Activated CD8-positive, alpha-beta memory T cell treated with anti-CD3 and anti-CD28 coated beads, Interleukin-2, amount 50 U/mL, for 4 hours (primary cell): Measurements from ENCODE around the gene UCK2.
A peak's percentile ranks its signal among the peaks of the same experiment; 100 is the strongest.

Experiments used
- DNase-seq: peaks from one replicate; pipeline ENCODE4 v3.0.0-alpha.2; 2020

The UCK2 gene

DNA sequence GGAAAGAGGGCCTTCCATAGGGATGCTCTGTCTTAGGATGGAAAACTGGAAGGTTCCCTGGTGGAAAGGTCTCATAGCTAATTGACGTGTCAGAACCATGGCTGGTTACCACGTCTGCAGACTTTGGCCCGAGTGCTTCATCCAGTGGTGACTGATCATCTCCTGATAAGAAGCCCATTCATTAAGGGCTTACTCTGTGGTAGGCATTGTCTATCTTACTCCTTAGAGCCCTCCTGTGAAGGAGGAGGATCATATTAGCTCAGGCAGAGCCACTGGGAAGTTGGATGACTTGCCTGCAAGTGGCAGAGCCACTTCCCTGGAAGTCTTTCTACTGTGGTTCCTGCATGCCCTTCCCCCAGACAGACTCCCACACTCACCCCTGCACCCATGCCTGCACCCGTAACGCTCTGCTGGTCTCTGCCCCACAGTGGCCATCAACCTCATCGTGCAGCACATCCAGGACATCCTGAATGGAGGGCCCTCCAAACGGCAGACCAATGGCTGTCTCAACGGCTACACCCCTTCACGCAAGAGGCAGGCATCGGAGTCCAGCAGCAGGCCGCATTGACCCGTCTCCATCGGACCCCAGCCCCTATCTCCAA, 79.9 kb downstream of the UCK2 start:
- DNase-seq = no peak

GRCh38 chr1:165910764-165911421, 83.5 kb downstream of the UCK2 start:
- DNase-seq = no peak

DNA sequence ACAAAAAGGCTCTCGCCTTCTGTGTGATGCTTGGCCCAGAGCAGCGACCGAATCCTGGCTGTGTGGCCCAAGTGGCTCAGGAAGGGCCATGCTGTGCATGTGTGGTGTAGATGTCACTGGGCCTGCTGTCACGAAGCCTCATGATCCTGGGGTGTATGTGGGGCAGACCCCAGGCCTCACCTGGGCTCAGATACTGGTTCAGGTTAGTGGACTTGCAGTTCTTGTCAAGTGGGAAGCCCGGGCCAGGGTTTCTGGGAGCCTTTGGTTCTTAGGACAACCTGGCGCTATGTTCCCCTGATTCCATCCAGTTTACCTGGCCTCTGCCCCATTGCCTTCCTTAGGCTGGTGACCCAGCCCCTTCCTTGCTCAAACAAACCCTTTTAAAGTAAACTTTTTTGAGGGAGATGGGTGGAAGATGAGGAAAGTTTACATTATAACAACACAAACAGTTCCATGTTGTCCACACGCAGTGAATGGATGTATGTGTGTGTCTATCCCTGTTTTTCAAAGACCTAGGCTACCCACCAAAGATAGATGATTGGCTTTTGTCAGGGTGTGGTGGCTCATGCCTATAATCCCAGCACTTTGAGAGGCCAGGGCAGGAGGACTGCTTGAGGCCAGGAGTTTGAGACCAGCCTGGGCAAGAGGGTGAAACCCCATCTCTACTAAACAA, 84.3 kb downstream of the UCK2 start:
- DNase-seq = no peak

DNA sequence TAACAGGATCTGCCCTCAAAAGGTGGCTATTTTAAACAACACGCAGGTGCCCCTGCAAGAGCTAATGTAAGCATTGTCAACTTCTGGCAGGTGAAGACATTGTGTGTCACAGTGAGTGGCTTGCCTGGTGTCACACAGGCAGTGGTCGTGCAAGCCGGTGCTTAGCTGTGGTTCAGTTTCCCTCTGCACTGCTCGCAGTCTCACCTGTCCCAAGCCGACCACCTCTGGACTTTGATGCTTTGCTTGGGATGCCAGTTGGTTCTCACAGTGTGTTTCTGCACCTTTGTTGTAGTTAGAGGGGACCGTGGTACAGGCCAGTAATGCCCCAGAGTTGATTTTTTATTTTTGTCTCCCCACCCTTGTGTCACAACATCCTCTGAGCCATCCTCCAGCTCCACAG, 85.2 kb downstream of the UCK2 start:
- DNase-seq = no peak

GRCh38 chr1:165914136-165914798, 86.9 kb downstream of the UCK2 start:
- peak; percentile 65 for DNase-seq

DNA sequence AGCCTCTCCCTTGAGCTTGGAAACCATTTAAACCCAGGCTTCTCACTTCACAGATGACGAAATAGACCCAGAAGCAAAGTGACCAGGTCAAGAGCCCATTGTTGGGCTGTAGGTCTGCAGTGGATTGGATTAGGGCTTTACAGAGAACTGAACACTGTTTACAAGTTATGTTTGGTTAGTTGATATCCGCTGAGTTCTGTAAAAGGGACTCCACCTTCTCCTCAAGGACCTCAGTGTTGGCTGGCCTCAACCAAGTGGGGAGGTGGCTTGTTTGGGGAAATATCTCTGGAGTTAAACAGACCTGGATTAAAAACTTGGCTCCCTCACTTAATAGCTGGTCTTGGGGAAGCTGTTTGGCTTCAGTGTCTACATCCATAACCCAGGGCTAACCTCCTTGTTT, 88.1 kb downstream of the UCK2 start:
- no peak for DNase-seq

DNA sequence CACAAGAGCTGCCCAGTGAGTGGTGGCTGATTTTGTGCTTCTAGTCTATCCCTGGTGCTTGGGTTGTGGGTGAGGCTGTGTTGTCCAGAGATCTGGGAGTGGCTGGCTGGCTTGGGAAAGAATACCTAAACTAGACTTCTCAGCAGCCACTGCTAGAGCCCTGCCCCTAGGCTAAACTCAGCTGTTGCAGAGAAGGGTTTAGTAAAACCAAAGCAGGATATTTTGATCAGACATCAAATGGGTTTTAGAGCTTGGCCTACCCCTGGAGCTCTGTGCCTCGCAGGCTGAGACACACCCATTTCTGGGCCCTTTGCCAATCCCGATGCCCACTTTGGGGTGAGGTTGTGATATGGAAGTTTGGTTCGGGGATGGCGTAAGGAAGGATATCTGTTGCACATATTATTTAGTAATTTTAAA, 88.5 kb downstream of the UCK2 start:
- DNase-seq = no peak

- no peak for DNase-seq
Measured at GRCh38 chr1:165917166-165917565, 89.8 kb downstream of the UCK2 start.

DNA sequence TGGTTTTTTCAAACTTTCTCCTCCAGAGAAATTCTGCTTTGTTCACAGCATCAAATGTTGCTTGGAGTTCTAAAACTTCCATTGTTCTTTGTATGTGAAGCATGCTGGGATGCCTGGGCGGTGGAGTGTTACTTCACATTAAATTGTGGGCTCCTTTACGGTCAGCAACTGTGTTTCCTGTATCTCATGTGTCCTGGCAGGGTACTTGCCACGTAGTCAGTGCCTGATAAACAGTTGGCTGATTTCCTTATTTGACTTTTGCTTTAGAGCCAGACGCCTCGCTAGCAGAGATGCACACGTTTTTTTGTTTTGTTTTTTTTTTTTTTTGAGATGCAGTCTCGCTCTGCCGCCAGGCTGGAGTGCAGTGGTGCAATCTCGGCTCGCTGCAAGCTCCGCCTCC, 96.7 kb downstream of the UCK2 start:
- no peak for DNase-seq

DNA sequence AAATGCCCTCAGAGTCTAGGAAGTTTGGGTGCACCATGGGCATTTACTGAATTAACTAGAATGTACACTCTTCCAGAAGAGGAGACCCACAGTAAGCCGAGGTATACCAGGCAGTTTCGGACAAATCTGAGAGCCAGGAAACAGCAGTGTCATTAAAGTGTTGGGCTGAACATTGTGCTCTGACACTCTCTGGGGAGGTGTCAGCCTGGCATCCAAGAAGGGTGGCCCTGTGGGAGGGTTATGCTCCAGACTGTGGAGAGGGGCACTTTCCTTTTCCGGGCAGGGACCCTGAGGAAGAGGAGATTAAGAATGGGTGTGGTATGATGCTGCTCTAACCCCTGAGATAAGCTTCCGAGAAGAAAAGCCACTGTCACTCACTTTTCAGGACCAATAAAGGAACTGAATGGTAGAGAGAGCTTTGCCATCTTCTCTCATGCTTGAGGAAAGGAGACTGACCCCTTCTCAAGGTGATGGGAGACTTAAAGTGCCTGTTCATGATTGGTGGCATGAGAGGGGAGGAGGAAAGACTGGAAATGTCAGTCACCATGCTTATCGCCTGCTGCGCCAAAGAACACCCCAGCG, 98.2 kb downstream of the UCK2 start:
- DNase-seq = no peak

DNA sequence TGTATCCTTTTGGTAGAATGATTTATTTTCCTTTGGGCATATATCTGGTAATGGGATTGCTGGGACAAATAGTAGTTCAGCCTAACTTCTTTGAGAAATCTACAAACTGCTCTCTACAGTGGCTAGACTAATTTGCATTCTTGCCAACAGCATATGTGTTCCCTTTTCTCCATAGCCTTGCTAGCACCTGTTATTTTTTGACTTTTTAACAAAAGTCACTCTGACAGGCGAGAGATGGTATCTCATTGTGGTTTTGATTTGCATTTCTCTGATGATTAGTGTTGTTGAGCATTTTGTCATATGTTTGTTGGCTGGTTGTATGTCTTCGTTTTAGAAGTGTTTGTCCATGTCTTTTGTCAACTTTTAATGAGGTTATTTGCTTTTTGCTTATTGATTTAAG, 99.8 kb downstream of the UCK2 start:
- no peak for DNase-seq

- DNase-seq = peak; percentile 26
Measured at GRCh38 chr1:165928075-165928731, 100.8 kb downstream of the UCK2 start.

- DNase-seq = no peak
Measured at GRCh38 chr1:165930961-165931360, 103.5 kb downstream of the UCK2 start.

DNA sequence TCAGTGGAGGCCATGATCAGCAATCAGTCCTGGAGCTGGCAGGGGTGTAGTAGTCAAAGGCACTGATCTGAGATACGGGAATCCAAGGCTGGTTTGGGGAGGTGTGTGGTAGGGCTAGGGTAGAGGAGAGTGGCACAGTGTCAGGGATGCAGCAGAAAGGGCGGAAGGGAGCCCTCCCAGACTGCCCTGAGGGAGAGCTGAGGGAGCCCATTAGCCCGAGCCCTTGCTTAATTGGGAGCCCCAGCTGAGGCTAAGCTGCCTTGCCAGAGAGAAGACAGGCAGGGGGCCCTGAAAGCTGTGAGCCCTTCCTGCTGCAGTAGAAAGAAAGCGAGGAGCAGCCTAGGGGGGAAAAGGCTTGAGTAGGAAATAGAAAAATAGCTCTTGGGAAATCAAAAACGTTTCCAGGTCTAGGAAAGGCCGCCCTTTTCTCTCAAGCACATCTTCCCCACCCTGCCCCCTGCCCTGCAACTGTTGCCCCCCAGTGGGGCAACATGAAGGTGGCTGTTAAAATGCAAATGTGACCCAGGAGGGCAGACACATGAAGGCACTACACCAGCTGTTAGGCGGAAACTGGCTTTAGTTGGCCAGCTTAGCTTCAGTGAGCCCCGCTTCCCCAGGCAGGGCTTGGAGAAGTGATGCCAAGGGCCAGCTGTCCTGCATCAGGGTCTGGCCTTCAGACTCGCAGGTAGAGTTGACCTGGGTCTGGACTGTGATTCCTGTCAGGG, 106.2 kb downstream of the UCK2 start:
- DNase-seq = no peak

DNA sequence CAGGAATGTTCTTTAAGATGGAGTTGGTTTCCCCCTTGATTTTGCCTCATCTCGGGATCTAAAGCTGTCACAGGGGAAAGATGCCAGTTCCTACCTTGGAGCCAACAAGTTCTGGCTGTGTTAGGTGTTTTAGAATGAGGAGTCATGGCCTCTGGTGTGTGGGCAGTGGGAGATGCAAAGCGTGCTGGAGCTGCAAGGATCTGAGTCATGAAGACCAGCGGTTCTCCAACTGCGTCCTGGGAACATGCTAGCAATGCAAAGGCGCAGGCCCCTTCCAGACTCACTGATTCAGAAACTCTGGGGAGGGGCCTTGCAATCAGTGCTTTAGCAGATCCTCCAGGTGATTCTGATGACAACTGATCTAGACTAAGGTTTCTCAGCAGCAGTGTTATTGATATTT, 109.1 kb downstream of the UCK2 start:
- DNase-seq = no peak

DNA sequence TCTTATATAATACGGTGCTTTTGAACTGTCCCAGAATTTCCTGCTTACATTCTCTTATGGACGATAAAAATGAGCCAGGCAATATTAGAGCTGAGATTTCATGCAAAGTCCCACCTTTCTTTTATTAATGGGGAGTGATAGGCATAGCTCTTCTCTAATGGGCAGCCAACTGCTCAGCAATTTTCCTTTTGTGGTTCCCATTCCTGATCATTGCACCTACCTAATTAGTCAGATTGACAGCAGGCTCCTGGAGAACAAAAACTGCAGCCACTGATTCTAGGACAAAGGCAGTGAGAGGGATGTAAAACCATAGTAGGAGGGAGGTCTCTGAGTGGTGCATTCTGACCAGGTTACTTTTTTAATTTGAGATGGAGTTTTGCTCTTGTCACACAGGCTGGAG, 110.4 kb downstream of the UCK2 start:
- DNase-seq = no peak

- DNase-seq = no peak
Measured at GRCh38 chr1:165938844-165939243, 111.4 kb downstream of the UCK2 start.

DNA sequence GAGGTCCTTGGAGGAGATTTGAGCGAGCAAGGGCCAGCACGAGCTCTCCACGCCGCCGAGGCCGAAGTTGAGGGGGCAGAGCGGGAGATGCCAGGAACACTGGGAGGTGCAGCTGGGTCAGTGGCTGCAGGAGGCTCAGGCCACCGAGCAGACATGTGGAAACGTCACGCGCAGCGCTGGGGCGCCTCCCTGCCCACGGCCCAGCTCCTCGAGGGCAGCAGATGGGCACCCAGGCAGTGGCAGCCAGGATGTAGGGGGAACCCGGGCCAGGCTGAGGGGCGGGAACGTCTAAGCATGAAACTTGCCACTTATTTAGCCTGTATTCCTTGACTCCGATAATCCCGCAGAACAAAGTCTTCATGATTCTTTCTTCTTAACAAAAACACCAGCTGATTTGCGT, 114.1 kb downstream of the UCK2 start:
- DNase-seq = no peak

- no peak for DNase-seq
Measured at GRCh38 chr1:165942062-165942461, 114.6 kb downstream of the UCK2 start.

GRCh38 chr1:165942927-165943597, 115.6 kb downstream of the UCK2 start:
- no peak for DNase-seq

DNA sequence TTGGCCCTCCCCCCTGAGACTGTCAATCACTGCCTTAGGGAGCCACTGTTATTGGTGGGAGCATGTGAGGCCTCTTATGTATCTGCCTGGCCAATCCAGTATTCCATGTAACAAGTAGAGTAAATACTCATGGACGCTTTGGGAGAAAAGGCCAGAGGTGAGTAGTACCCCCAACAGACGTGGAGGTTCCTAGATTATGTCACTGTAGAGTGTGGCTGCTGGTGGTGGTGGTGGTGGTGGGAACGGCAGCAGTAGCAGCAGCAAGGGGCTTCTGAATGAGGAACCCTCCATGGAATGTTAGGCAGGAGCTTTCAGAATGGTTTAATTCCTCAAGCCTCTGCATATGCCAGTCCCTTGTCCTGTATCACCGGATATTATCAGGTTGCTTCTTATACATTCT, 118.5 kb downstream of the UCK2 start:
- no peak for DNase-seq
